Measurements from ENCODE around the gene AP1G1. TPM values are rescaled to one million over a fixed set of nuclear protein-coding genes. Genes with fewer than 3 reads are reported as not detected.

The AP1G1 gene
- total and polyA plus RNA-seq, 8 donors, result 67.0 to 100 (median 79.1) TPM

DNA sequence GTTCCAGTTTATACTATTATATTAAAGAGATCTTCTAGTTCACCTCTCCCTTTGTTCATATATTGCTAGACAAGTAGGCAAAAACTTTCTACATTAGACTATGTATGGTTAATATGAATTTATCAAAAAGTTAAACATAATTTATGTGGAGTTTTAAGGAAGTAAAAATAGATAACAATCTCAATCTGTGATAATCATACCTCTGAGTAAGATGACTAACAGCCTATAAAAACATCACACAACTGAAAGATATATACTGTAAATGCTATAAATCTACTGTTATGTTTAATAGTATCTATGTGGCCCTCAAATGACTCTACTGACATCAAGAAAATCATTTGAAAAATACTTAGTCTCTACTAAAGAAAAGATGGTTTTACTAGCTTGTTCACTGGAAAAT, 37.1 kb downstream of the AP1G1 start:
- TF ChIP-seq, protein P1, sequence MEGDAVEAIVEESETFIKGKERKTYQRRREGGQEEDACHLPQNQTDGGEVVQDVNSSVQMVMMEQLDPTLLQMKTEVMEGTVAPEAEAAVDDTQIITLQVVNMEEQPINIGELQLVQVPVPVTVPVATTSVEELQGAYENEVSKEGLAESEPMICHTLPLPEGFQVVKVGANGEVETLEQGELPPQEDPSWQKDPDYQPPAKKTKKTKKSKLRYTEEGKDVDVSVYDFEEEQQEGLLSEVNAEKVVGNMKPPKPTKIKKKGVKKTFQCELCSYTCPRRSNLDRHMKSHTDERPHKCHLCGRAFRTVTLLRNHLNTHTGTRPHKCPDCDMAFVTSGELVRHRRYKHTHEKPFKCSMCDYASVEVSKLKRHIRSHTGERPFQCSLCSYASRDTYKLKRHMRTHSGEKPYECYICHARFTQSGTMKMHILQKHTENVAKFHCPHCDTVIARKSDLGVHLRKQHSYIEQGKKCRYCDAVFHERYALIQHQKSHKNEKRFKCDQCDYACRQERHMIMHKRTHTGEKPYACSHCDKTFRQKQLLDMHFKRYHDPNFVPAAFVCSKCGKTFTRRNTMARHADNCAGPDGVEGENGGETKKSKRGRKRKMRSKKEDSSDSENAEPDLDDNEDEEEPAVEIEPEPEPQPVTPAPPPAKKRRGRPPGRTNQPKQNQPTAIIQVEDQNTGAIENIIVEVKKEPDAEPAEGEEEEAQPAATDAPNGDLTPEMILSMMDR (IDR thresholded peaks at IDR 0.05), result no peak
- ATAC-seq, result no peak
- intact Hi-C loops (cut with DNase I), result no loop called here

DNA sequence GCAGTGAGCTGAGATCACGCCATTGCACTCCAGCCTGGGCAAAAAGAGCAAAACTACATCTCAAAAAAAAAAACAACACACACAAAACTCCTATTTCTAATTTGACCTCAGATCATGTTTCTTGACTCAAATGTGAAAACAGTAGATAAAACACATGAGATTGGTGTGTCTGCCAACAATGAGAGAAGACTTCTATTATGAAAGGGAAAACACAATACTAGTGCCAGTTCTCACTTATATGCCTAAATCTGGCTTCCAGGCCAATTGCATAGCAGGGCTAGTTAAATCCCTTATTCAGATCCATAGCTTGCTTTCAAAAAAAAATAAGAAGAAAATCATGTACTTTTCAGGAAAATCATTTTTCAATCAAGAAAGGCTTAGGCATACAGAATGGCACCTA, 39.4 kb downstream of the AP1G1 start:
- Histone ChIP-seq H3K27ac (no peak overlapping the region), H3K9me3 (no peaks in the 10 kb centered on the region), H3K27me3 (no peaks in the 10 kb centered on the region), H3K36me3 (peaks cover 4 to 82% of the 10 kb centered on the region in 2 donors), H3K4me3 (no peak overlapping the region), H3K4me1 (no peaks in the 10 kb centered on the region)
- TF ChIP-seq, protein P1 (IDR thresholded peaks at IDR 0.05), result no peak
- ATAC-seq (no peak), DNase-seq (no peak)
- intact Hi-C loops (cut with DNase I), result no loop called here

More for the DNA sequence above, 37.1 kb downstream of the AP1G1 start:
- Histone ChIP-seq H3K27ac (no peak overlapping the region), H3K9me3 (no peaks in the 10 kb centered on the region), H3K4me3 (no peak overlapping the region), H3K36me3 (peaks cover 4 to 81% of the 10 kb centered on the region in 2 donors), H3K27me3 (no peaks in the 10 kb centered on the region), H3K4me1 (no peaks in the 10 kb centered on the region)
- DNase-seq, result no peak

- H3K27ac ChIP-seq, result no peak overlapping the region
- peaks cover 4 to 82% of the 10 kb centered on the region in 2 donors for H3K36me3 ChIP-seq
- H3K9me3 ChIP-seq, result no peaks in the 10 kb centered on the region
- DNase-seq, result no peak
- no peak overlapping the region for H3K4me3 ChIP-seq
- no peaks in the 10 kb centered on the region for H3K4me1 ChIP-seq
- H3K27me3 ChIP-seq, result no peaks in the 10 kb centered on the region
- no peak for ATAC-seq
- intact Hi-C loops (cut with DNase I), result no loop called here
- TF ChIP-seq, protein P1 (IDR thresholded peaks at IDR 0.05), result no peak
These were observed 41.4 kb downstream of the AP1G1 start for GRCh38 chr16:71767060-71767900.

DNA sequence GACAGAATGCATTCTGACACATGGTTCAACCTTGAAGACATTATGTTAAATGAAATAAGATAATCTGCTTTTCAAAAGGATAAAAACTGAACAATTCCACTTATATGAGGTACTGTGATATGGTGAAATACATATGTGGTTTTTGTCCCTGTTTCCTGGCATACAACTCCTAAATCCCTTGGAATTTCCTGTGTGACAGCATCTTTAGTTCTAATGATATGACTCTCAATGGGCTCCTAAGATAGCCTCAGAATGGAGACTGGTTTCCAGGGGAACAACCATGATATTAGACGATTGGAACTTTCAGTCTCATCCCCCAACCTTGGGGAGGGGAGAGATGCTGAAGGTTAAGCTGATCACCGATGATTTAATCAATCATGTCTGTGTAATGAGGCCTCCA, 46.4 kb downstream of the AP1G1 start:
- Histone ChIP-seq H3K4me3 (no peak overlapping the region), H3K36me3 (peaks cover 6 to 82% of the 10 kb centered on the region in 2 donors), H3K9me3 (no peaks in the 10 kb centered on the region), H3K27ac (no peak overlapping the region), H3K27me3 (no peaks in the 10 kb centered on the region), H3K4me1 (no peaks in the 10 kb centered on the region)
- intact Hi-C loops (cut with DNase I), result no loop called here
- TF ChIP-seq, protein P1 (IDR thresholded peaks at IDR 0.05), result no peak
- ATAC-seq (no peak), DNase-seq (no peak)

GRCh38 chr16:71761097-71761496, 47.5 kb downstream of the AP1G1 start:
- Histone ChIP-seq H3K4me3 (no peak overlapping the region), H3K27ac (no peak overlapping the region), H3K4me1 (no peaks in the 10 kb centered on the region), H3K36me3 (peaks cover 6 to 85% of the 10 kb centered on the region in 2 donors), H3K9me3 (no peaks in the 10 kb centered on the region), H3K27me3 (no peaks in the 10 kb centered on the region)
- intact Hi-C loops (cut with DNase I), result no loop called here
- ATAC-seq, result no peak
- no peak for DNase-seq
- TF ChIP-seq, protein P1 (IDR thresholded peaks at IDR 0.05), result no peak

Measured in left lung (tissue), 10 donors.